NT2/D1 (cell line): ENCODE results near the gene PCDH7.

ENCODE experiments used
- DNase-seq: peaks from one replicate; pipeline ENCODE4 v3.0.0-alpha.2; 2011; ENCODE audit warnings: low read depth, low spot score
- H3K27me3 ChIP-seq: 2 replicates; pipeline ENCODE4 v1.6.0; 2011; ENCODE audit warnings: mild to moderate bottlenecking; ENCODE audit not compliant: insufficient read length, insufficient read depth
- H3K36me3 ChIP-seq: 2 replicates; pipeline ENCODE4 v1.6.1; 2011; ENCODE audit warnings: mild to moderate bottlenecking, low read length, mixed read lengths; ENCODE audit not compliant: insufficient read depth, insufficient read length
- H3K4me1 ChIP-seq: 2 replicates; pipeline ENCODE4 v1.5.1; 2011; ENCODE audit not compliant: insufficient read depth, insufficient read length
- H3K4me3 ChIP-seq: 2 replicates; pipeline ENCODE4 v1.5.1; 2011; ENCODE audit warnings: low read depth; ENCODE audit not compliant: insufficient read length
- H3K9ac ChIP-seq: 2 replicates; pipeline ENCODE4 v1.6.0; 2011; ENCODE audit warnings: low read depth; ENCODE audit not compliant: insufficient read length
- H3K9me3 ChIP-seq: 2 replicates; pipeline ENCODE4 v1.5.1; 2011; ENCODE audit warnings: mild to moderate bottlenecking, low read length; ENCODE audit not compliant: insufficient read depth
- SUZ12 ChIP-seq: IDR thresholded peaks from 2 replicates; pipeline ENCODE4 v1.6.1; 2011; ENCODE audit not compliant: insufficient read length, insufficient read depth; ENCODE audit errors: extremely low read depth
- YY1 ChIP-seq: IDR thresholded peaks from 2 replicates; pipeline ENCODE4 v1.6.1; 2011; ENCODE audit not compliant: insufficient read length, insufficient read depth
- ZNF274 ChIP-seq: IDR thresholded peaks from 2 replicates; pipeline ENCODE4 v1.6.1; 2011; ENCODE audit warnings: mild to moderate bottlenecking, low read depth, low read length

The PCDH7 gene

GRCh38 chr4:30722092-30722358 lies 1.9 kb downstream of the PCDH7 start:
- no peak for TF ChIP-seq SUZ12
- TF ChIP-seq ZNF274: no peak
- no peak for TF ChIP-seq YY1
- H3K9me3 ChIP-seq: peaks cover 17% of the 10 kb centered on the region; the same call in 1 of the 2 replicates
- H3K9ac ChIP-seq: peak overlapping the region; percentile 13
- peaks cover 20% of the 10 kb centered on the region for H3K36me3 ChIP-seq
- no peak for DNase-seq
- peaks cover 38% of the 10 kb centered on the region for H3K27me3 ChIP-seq
- H3K4me1 ChIP-seq: peaks cover 2% of the 10 kb centered on the region
- H3K4me3 ChIP-seq: peak overlapping the region; percentile 80

DNA sequence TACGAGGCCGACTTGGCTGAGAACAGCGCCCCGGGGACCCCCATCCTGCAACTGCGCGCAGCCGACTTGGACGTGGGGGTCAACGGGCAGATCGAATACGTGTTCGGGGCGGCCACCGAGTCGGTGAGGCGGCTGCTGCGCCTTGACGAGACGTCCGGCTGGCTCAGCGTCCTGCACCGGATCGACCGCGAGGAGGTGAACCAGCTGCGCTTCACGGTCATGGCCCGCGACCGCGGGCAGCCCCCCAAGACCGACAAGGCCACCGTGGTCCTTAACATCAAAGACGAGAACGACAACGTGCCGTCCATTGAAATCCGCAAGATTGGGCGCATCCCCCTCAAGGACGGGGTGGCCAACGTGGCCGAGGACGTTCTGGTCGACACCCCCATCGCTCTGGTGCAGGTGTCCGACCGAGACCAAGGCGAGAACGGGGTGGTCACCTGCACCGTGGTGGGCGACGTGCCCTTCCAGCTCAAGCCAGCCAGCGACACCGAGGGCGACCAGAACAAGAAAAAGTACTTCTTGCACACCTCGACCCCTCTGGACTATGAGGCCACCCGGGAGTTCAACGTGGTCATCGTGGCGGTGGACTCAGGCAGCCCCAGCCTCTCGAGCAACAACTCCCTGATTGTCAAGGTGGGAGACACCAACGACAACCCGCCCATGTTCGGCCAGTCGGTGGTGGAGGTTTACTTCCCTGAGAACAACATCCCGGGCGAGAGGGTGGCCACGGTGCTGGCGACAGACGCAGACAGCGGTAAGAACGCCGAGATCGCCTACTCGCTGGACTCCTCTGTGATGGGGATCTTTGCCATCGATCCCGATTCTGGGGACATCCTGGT lies 2.4 kb downstream of the PCDH7 start:
- H3K27me3 ChIP-seq: peaks cover 38% of the 10 kb centered on the region

GRCh38 chr4:30723201-30723955 lies 3.2 kb downstream of the PCDH7 start:
- DNase-seq: no peak
- H3K36me3 ChIP-seq: peaks cover 20% of the 10 kb centered on the region
- H3K4me3 ChIP-seq: no peak overlapping the region
- TF ChIP-seq ZNF274 (no peak), SUZ12 (no peak), YY1 (no peak)
- H3K27me3 ChIP-seq: peaks cover 34% of the 10 kb centered on the region
- H3K4me1 ChIP-seq: peaks cover 2% of the 10 kb centered on the region
- peaks cover 17% of the 10 kb centered on the region; the same call in 1 of the 2 replicates for H3K9me3 ChIP-seq
- no peak overlapping the region for H3K9ac ChIP-seq

More for the DNA sequence above, 2.4 kb downstream of the PCDH7 start:
- H3K9ac ChIP-seq: no peak overlapping the region
- no peak for DNase-seq
- peak overlapping the region; percentile 80 for H3K4me3 ChIP-seq
- H3K36me3 ChIP-seq: peaks cover 20% of the 10 kb centered on the region
- H3K9me3 ChIP-seq: peaks cover 17% of the 10 kb centered on the region; the same call in 1 of the 2 replicates
- peaks cover 2% of the 10 kb centered on the region for H3K4me1 ChIP-seq
- TF ChIP-seq YY1 (no peak), ZNF274 (no peak), SUZ12 (no peak)

DNA sequence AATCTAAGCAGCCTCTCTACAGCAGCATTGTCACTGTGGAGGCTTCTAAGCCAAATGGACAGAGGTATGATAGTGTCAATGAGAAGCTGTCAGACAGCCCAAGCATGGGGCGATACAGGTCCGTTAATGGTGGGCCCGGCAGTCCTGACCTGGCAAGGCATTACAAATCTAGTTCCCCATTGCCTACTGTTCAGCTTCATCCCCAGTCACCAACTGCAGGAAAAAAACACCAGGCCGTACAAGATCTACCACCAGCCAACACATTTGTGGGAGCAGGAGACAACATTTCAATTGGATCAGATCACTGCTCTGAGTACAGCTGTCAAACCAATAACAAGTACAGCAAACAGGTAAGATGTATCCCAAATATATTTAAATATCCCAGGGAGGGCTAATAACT lies 4.1 kb downstream of the PCDH7 start:
- Histone ChIP-seq H3K4me3 (no peak overlapping the region), H3K4me1 (peaks cover 2% of the 10 kb centered on the region), H3K9me3 (peaks cover 17% of the 10 kb centered on the region; the same call in 1 of the 2 replicates), H3K27me3 (peaks cover 27% of the 10 kb centered on the region), H3K9ac (no peak overlapping the region), H3K36me3 (peaks cover 20% of the 10 kb centered on the region)
- DNase-seq: no peak
- TF ChIP-seq SUZ12 (no peak), ZNF274 (no peak), YY1 (no peak)

GRCh38 chr4:30725562-30725961 lies 5.4 kb downstream of the PCDH7 start:
- Histone ChIP-seq H3K9me3 (peaks cover 17% of the 10 kb centered on the region; the same call in 1 of the 2 replicates), H3K4me1 (peaks cover 2% of the 10 kb centered on the region), H3K9ac (no peak overlapping the region), H3K27me3 (peaks cover 25% of the 10 kb centered on the region), H3K36me3 (peaks cover 20% of the 10 kb centered on the region), H3K4me3 (no peak overlapping the region)
- TF ChIP-seq YY1 (no peak), SUZ12 (no peak), ZNF274 (no peak)
- no peak for DNase-seq

GRCh38 chr4:30726090-30726675 lies 6.0 kb downstream of the PCDH7 start:
- peaks cover 17% of the 10 kb centered on the region; the same call in 1 of the 2 replicates for H3K9me3 ChIP-seq
- H3K4me3 ChIP-seq: no peak overlapping the region
- peaks cover 2% of the 10 kb centered on the region for H3K4me1 ChIP-seq
- peaks cover 21% of the 10 kb centered on the region for H3K27me3 ChIP-seq
- no peak for DNase-seq
- H3K9ac ChIP-seq: no peak overlapping the region
- H3K36me3 ChIP-seq: peaks cover 20% of the 10 kb centered on the region
- TF ChIP-seq SUZ12 (no peak), YY1 (no peak), ZNF274 (no peak)
